ENCODE data around the gene ROBO2.

ROBO2 gene, protein sequence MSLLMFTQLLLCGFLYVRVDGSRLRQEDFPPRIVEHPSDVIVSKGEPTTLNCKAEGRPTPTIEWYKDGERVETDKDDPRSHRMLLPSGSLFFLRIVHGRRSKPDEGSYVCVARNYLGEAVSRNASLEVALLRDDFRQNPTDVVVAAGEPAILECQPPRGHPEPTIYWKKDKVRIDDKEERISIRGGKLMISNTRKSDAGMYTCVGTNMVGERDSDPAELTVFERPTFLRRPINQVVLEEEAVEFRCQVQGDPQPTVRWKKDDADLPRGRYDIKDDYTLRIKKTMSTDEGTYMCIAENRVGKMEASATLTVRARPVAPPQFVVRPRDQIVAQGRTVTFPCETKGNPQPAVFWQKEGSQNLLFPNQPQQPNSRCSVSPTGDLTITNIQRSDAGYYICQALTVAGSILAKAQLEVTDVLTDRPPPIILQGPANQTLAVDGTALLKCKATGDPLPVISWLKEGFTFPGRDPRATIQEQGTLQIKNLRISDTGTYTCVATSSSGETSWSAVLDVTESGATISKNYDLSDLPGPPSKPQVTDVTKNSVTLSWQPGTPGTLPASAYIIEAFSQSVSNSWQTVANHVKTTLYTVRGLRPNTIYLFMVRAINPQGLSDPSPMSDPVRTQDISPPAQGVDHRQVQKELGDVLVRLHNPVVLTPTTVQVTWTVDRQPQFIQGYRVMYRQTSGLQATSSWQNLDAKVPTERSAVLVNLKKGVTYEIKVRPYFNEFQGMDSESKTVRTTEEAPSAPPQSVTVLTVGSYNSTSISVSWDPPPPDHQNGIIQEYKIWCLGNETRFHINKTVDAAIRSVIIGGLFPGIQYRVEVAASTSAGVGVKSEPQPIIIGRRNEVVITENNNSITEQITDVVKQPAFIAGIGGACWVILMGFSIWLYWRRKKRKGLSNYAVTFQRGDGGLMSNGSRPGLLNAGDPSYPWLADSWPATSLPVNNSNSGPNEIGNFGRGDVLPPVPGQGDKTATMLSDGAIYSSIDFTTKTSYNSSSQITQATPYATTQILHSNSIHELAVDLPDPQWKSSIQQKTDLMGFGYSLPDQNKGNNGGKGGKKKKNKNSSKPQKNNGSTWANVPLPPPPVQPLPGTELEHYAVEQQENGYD (N-terminal part only)
- 0 to 0.09 (median 0) reads per million in 3 donors for total RNA-seq

DNA sequence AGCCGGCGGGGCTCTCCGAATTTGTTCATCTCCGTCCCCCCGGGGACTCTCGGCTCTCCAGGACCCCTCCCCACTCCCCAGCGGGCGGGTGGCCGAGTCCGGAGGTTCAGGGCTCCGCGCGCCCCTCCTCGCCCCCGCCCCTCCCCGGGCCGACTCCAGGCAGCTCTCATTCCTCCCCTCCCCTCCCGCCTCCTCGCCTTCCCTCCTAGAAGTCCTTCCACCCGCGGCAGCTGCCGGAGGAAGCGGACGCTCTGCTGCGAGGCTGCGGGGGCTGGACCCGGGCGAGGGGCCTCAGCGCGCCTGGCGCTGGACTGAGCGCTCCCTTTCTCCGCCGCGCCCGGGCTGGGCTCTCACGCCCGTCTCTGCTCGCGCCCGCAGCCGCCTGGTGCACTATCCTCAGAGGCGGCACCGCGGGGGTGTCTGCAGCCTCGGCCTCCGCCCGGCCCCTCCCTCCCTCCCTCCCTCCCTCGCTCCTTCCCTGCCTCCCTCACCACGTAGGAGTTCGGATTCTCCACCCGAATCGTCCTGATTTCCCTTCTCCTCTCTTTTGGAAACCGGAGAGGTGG, at the start of gene ROBO2:
Gene ROBO2 (plus strand): TSS at position 494 of the 566 bp plus-strand sequence. CDS start 687 bp downstream, outside the sequence.
- DNase-seq, result no peak
- H3K27ac ChIP-seq (ENCODE audit: insufficient read depth, low read length, poor library complexity, severe bottlenecking), result no peak within 1 kb of the TSS
- peaks cover 6% of the 10 kb centered on the region for H3K27me3 ChIP-seq (replicated peaks; ENCODE audit: control insufficient read depth, insufficient read depth, low read length, poor library complexity, severe bottlenecking)
- H3K4me1 ChIP-seq (ENCODE audit: control insufficient read depth, insufficient read depth, low read length, poor library complexity, severe bottlenecking), result no peaks in the 10 kb centered on the region
- no peaks in the 10 kb centered on the region for H3K36me3 ChIP-seq (ENCODE audit: control insufficient read depth, insufficient read depth, low read length)
- H3K4me3 ChIP-seq (ENCODE audit: insufficient read depth, low read depth, low read length, poor library complexity, severe bottlenecking), result no peak within 1 kb of the TSS
- no peaks in the 10 kb centered on the region for H3K9me3 ChIP-seq (ENCODE audit: control insufficient read depth, low read length)

DNA sequence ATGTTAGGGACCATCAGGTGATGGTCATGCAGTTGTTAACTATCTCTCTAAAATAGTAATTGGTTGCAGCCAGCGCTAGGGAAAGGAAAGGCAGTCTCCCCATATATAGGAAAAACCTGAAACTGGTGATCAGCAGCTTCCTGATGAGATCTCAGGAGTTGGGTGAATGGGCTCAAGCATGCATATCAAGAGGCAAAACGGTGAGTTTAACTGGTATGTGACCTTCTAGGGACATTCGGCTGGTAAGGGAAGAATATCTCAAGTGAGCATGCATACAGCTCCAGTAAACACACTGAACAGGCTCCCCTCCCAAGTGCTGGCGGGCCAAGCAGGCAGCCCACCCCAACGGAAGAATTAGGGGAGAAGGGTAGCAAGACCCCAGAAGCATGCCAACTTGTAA, 49.3 kb upstream of the ROBO2 start:
- no peak overlapping the region for H3K27ac ChIP-seq (ENCODE audit: insufficient read depth, low read length, poor library complexity, severe bottlenecking)
- no peak for DNase-seq
- no peaks in the 10 kb centered on the region for H3K27me3 ChIP-seq (replicated peaks; ENCODE audit: control insufficient read depth, insufficient read depth, low read length, poor library complexity, severe bottlenecking)
- H3K4me3 ChIP-seq (ENCODE audit: insufficient read depth, low read depth, low read length, poor library complexity, severe bottlenecking), result no peak overlapping the region
- H3K36me3 ChIP-seq (ENCODE audit: control insufficient read depth, insufficient read depth, low read length), result no peaks in the 10 kb centered on the region
- no peaks in the 10 kb centered on the region for H3K4me1 ChIP-seq (ENCODE audit: control insufficient read depth, insufficient read depth, low read length, poor library complexity, severe bottlenecking)
- no peaks in the 10 kb centered on the region for H3K9me3 ChIP-seq (ENCODE audit: control insufficient read depth, low read length)

GRCh38 chr3:76991165-76991564, 48.7 kb upstream of the ROBO2 start:
- DNase-seq, result no peak
- Histone ChIP-seq H3K27me3 (replicated peaks; ENCODE audit: control insufficient read depth, insufficient read depth, low read length, poor library complexity, severe bottlenecking) (no peaks in the 10 kb centered on the region), H3K36me3 (ENCODE audit: control insufficient read depth, insufficient read depth, low read length) (no peaks in the 10 kb centered on the region), H3K9me3 (ENCODE audit: control insufficient read depth, low read length) (no peaks in the 10 kb centered on the region), H3K4me1 (ENCODE audit: control insufficient read depth, insufficient read depth, low read length, poor library complexity, severe bottlenecking) (no peaks in the 10 kb centered on the region), H3K4me3 (ENCODE audit: insufficient read depth, low read depth, low read length, poor library complexity, severe bottlenecking) (no peak overlapping the region), H3K27ac (ENCODE audit: insufficient read depth, low read length, poor library complexity, severe bottlenecking) (no peak overlapping the region)

DNA sequence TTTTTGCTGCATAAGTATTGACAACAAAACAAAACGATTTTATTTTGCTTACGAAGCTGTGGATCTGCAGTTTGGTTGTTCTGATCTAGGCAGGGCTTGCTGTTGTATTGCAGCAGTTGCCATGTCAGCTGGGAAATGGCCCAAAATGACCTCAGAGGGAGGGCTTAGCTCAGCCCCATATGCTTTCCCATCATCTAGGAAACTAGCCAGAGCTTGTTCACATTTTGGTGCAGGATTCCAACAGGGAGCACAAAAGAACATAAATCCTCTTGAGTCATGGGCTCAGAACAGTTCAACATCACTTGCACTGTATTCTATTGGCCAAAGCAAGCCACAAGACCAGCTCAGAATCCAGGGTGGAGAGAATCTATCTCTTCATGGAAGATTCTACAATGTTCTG, 42.2 kb upstream of the ROBO2 start:
- H3K27ac ChIP-seq (ENCODE audit: insufficient read depth, low read length, poor library complexity, severe bottlenecking), result no peak overlapping the region

DNA sequence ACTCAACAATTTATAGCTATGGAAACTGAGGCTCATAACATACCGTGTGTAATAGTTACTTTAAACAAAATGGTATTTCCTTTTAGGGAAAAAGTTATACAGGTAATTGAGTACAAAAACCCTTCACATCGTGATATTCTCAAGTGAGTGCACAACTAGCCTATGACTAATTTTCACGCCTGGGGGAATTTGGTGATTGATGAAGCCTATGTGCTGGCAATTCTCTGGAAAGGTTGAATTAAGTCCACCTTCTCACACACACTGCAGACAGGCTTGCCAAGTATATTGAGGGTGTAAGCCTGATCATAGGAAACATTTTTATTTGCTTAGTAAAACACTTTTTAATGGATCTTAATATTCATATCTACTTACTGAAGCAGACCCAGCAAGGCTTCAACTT, 41.3 kb upstream of the ROBO2 start:
- Histone ChIP-seq H3K36me3 (ENCODE audit: control insufficient read depth, insufficient read depth, low read length) (no peaks in the 10 kb centered on the region), H3K27me3 (replicated peaks; ENCODE audit: control insufficient read depth, insufficient read depth, low read length, poor library complexity, severe bottlenecking) (no peaks in the 10 kb centered on the region), H3K4me3 (ENCODE audit: insufficient read depth, low read depth, low read length, poor library complexity, severe bottlenecking) (no peak overlapping the region), H3K9me3 (ENCODE audit: control insufficient read depth, low read length) (peaks cover 4% of the 10 kb centered on the region), H3K27ac (ENCODE audit: insufficient read depth, low read length, poor library complexity, severe bottlenecking) (no peak overlapping the region), H3K4me1 (ENCODE audit: control insufficient read depth, insufficient read depth, low read length, poor library complexity, severe bottlenecking) (no peaks in the 10 kb centered on the region)
- no peak for DNase-seq

More for the DNA sequence above, 42.2 kb upstream of the ROBO2 start:
- Histone ChIP-seq H3K4me3 (ENCODE audit: insufficient read depth, low read depth, low read length, poor library complexity, severe bottlenecking) (no peak overlapping the region), H3K9me3 (ENCODE audit: control insufficient read depth, low read length) (peaks cover 4% of the 10 kb centered on the region), H3K4me1 (ENCODE audit: control insufficient read depth, insufficient read depth, low read length, poor library complexity, severe bottlenecking) (no peaks in the 10 kb centered on the region), H3K27me3 (replicated peaks; ENCODE audit: control insufficient read depth, insufficient read depth, low read length, poor library complexity, severe bottlenecking) (no peaks in the 10 kb centered on the region), H3K36me3 (ENCODE audit: control insufficient read depth, insufficient read depth, low read length) (no peaks in the 10 kb centered on the region)
- no peak for DNase-seq

DNA sequence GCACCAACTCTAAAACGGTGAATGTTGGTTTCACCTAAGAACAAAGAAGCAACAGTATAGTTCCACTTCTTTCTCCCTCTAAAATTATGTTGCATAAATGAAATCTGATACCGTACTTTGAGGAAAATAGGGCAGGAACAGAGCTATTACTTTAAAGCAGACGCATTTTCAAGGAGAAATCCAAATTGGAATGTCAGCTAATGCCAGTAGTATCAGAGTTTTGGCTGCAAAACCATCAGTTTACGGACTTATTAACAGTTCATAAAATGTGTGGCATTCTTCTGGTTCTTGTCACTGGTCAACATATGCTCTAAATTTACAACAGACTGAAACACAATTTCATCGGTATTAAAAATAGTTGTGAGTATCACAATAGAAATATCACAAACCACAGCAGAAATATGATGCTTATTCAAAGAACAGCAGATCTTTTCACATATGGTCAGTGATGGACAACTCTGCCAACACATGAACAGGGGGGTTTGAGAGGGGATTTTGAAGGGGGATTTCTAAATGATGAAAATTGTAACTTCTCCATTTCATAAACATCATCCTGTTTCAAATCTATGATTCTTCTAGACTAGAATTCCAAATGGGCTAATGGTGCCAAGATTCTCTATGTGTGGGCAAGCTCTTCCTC, 38.7 kb upstream of the ROBO2 start:
- Histone ChIP-seq H3K4me3 (ENCODE audit: insufficient read depth, low read depth, low read length, poor library complexity, severe bottlenecking) (no peak overlapping the region), H3K9me3 (ENCODE audit: control insufficient read depth, low read length) (peaks cover 4% of the 10 kb centered on the region), H3K4me1 (ENCODE audit: control insufficient read depth, insufficient read depth, low read length, poor library complexity, severe bottlenecking) (no peaks in the 10 kb centered on the region), H3K36me3 (ENCODE audit: control insufficient read depth, insufficient read depth, low read length) (no peaks in the 10 kb centered on the region), H3K27me3 (replicated peaks; ENCODE audit: control insufficient read depth, insufficient read depth, low read length, poor library complexity, severe bottlenecking) (no peaks in the 10 kb centered on the region), H3K27ac (ENCODE audit: insufficient read depth, low read length, poor library complexity, severe bottlenecking) (no peak overlapping the region)
- no peak for DNase-seq

- no peak for DNase-seq
- no peaks in the 10 kb centered on the region for H3K9me3 ChIP-seq (ENCODE audit: control insufficient read depth, low read length)
- H3K27me3 ChIP-seq (replicated peaks; ENCODE audit: control insufficient read depth, insufficient read depth, low read length, poor library complexity, severe bottlenecking), result no peaks in the 10 kb centered on the region
- no peak overlapping the region for H3K27ac ChIP-seq (ENCODE audit: insufficient read depth, low read length, poor library complexity, severe bottlenecking)
- no peaks in the 10 kb centered on the region for H3K4me1 ChIP-seq (ENCODE audit: control insufficient read depth, insufficient read depth, low read length, poor library complexity, severe bottlenecking)
- H3K36me3 ChIP-seq (ENCODE audit: control insufficient read depth, insufficient read depth, low read length), result no peaks in the 10 kb centered on the region
- H3K4me3 ChIP-seq (ENCODE audit: insufficient read depth, low read depth, low read length, poor library complexity, severe bottlenecking), result no peak overlapping the region
Measured at GRCh38 chr3:77014226-77014625, 25.7 kb upstream of the ROBO2 start.

DNA sequence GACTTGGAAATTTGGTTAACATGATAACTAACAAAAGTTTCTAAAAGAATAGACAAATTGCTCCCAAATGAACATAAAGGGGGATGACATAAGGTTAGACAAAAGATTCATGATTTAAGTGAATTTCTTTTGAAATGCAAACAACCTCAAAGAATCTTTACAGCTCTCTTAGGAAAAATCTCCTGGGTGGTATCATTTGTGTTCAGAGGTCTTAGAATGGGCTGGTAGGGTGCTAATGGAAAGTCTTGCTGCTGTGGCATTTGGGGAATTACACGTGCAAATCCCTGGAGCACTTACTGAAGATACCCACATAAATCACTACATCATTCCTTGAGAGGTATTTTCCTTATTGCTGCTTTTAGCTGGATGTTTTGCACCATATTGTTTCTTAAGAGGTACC, 14.4 kb upstream of the ROBO2 start:
- Histone ChIP-seq H3K4me1 (ENCODE audit: control insufficient read depth, insufficient read depth, low read length, poor library complexity, severe bottlenecking) (no peaks in the 10 kb centered on the region), H3K9me3 (ENCODE audit: control insufficient read depth, low read length) (no peaks in the 10 kb centered on the region), H3K4me3 (ENCODE audit: insufficient read depth, low read depth, low read length, poor library complexity, severe bottlenecking) (no peak overlapping the region), H3K27ac (ENCODE audit: insufficient read depth, low read length, poor library complexity, severe bottlenecking) (no peak overlapping the region), H3K27me3 (replicated peaks; ENCODE audit: control insufficient read depth, insufficient read depth, low read length, poor library complexity, severe bottlenecking) (no peaks in the 10 kb centered on the region), H3K36me3 (ENCODE audit: control insufficient read depth, insufficient read depth, low read length) (no peaks in the 10 kb centered on the region)
- DNase-seq, result no peak

GRCh38 chr3:77026904-77027634, 12.8 kb upstream of the ROBO2 start:
- Histone ChIP-seq H3K27ac (ENCODE audit: insufficient read depth, low read length, poor library complexity, severe bottlenecking) (no peak overlapping the region), H3K36me3 (ENCODE audit: control insufficient read depth, insufficient read depth, low read length) (no peaks in the 10 kb centered on the region), H3K9me3 (ENCODE audit: control insufficient read depth, low read length) (no peaks in the 10 kb centered on the region), H3K4me1 (ENCODE audit: control insufficient read depth, insufficient read depth, low read length, poor library complexity, severe bottlenecking) (no peaks in the 10 kb centered on the region), H3K4me3 (ENCODE audit: insufficient read depth, low read depth, low read length, poor library complexity, severe bottlenecking) (no peak overlapping the region), H3K27me3 (replicated peaks; ENCODE audit: control insufficient read depth, insufficient read depth, low read length, poor library complexity, severe bottlenecking) (no peaks in the 10 kb centered on the region)
- no peak for DNase-seq
